K562 (cell line): ENCODE measurements around the gene IL2RG. TPM values are rescaled to one million over a fixed set of nuclear protein-coding genes. Genes with fewer than 3 reads are reported as not detected.

Source experiments
- AFF1 ChIP-seq, 2 experiments: fragments of 450-650 bp; IDR thresholded peaks; 2 replicates each; pipeline ENCODE4 v1.6.1; 2018; ENCODE audit warnings: mild to moderate bottlenecking in 2 of 2, low read depth in 1 of 2; ENCODE audit not compliant: partially characterized antibody in 2 of 2
- CBFA2T2 ChIP-seq: fragments of 450-650 bp; conservative IDR thresholded peaks from 2 replicates; pipeline ENCODE4 v1.6.1; 2017; ENCODE audit warnings: mild to moderate bottlenecking
- DPF2 ChIP-seq: fragments of 450-650 bp; IDR thresholded peaks from 2 replicates; pipeline ENCODE4 v1.6.1; 2016
- FOXK2 ChIP-seq, 2 experiments: fragments of 450-650 bp; IDR thresholded peaks in 1 of 2; conservative IDR thresholded peaks in 1 of 2; 2 replicates each; pipeline ENCODE4 v1.6.1; 2016; ENCODE audit warnings: low read depth in 2 of 2, mild to moderate bottlenecking in 1 of 2
- KDM1A ChIP-seq, 2 experiments: fragments of 450-650 bp; IDR thresholded peaks; 2 replicates each; pipeline ENCODE4 v1.6.1; 2016; ENCODE audit warnings: mild to moderate bottlenecking in 2 of 2
- KDM5B ChIP-seq: fragments of 200-600 bp; sonication (generic); IDR thresholded peaks from 2 replicates; pipeline ENCODE4 v1.6.1; 2012; ENCODE audit warnings: low read depth, mild to moderate bottlenecking, moderate library complexity, low read length, control low read depth, inconsistent platforms; ENCODE audit not compliant: insufficient replicate concordance
- RBM15 ChIP-seq: fragments of 200-400 bp; formaldehyde crosslinking; IDR thresholded peaks from 2 replicates; pipeline ENCODE4 v1.6.1; 2018; ENCODE audit warnings: mild to moderate bottlenecking, low read length, moderate library complexity; ENCODE audit not compliant: insufficient read depth
- SMARCA4 ChIP-seq: fragments of 450-650 bp; IDR thresholded peaks from 2 replicates; pipeline ENCODE4 v1.6.1; 2016
- SMARCE1 ChIP-seq: fragments of 450-650 bp; IDR thresholded peaks from 2 replicates; pipeline ENCODE4 v1.7.1; 2016; ENCODE audit warnings: mild to moderate bottlenecking
- TBP ChIP-seq: optimal IDR thresholded peaks from 2 replicates; pipeline ENCODE3; 2011; ENCODE audit warnings: low read depth, low read length, improper control_type of control experiment
- TFAM ChIP-seq: fragments of 250-450 bp; sonication (Bioruptor Pico); conservative IDR thresholded peaks from 2 replicates; pipeline ENCODE4 v1.5.0; 2021; ENCODE audit warnings: mild to moderate bottlenecking, moderate library complexity
- ZBTB7A ChIP-seq: IDR thresholded peaks from 2 replicates; pipeline ENCODE4 v1.6.1; 2011; ENCODE audit warnings: low read depth, mild to moderate bottlenecking, low read length, moderate library complexity, borderline replicate concordance; ENCODE audit not compliant: control insufficient read depth
- ZC3H11A ChIP-seq: IDR thresholded peaks from 2 replicates; pipeline ENCODE4 v1.6.1; 2012; ENCODE audit warnings: low read depth, low read length, improper control_type of control experiment
- ZFX ChIP-seq: sonication (generic); formaldehyde crosslinking; IDR thresholded peaks from 2 replicates; pipeline ENCODE4 v1.8.0; 2022; ENCODE audit warnings: mild to moderate bottlenecking, missing genetic modification reagents, moderate library complexity
- ZHX1 ChIP-seq: fragments of 150-350 bp; conservative IDR thresholded peaks from 2 replicates; pipeline ENCODE4 v1.6.1; 2014; ENCODE audit warnings: low read length
- ZNF175 ChIP-seq: fragments of 200-800 bp; sonication (Bioruptor generic); IDR thresholded peaks from 2 replicates; pipeline ENCODE4 v1.6.1; 2016; ENCODE audit warnings: low read depth, mild to moderate bottlenecking, missing genetic modification characterization, missing compliant biosample characterization
- ZNF518B ChIP-seq: fragments of 250-450 bp; sonication (Bioruptor Pico); IDR thresholded peaks from 2 replicates; pipeline ENCODE4 v1.5.0; 2021; ENCODE audit warnings: mild to moderate bottlenecking, moderate library complexity
- ZNF584 ChIP-seq: fragments of 200-800 bp; sonication (Bioruptor generic); IDR thresholded peaks from 2 replicates; pipeline ENCODE4 v1.6.1; 2016; ENCODE audit warnings: low read depth, mild to moderate bottlenecking, missing genetic modification characterization, missing compliant biosample characterization
- polyA plus RNA-seq, 8 experiments: library from polyadenylated mRNA; depleted of rRNA in 4 of 8; stranded (reverse) in 5 of 8; unstranded in 3 of 8; fragments of >200 nt; fragmentation: Nextera tagmentation in 2 of 8; fragmentation: Illumina TruSeq in 1 of 8; extraction: Ambion mirVana in 2 of 8; extraction: Trizol in 1 of 8; gene quantifications; 2 replicates each; pipeline versions ENCODE4 v1.2.1 to v1.2.3, GENCODE V29; 2011 to 2014; ENCODE audit warnings: inconsistent platforms in 1 of 8, missing spikeins in 1 of 8
- total RNA-seq, 7 experiments: library from RNA; depleted of rRNA in 6 of 7; stranded (reverse); fragments of >200 nt in 6 of 7; fragmentation: Illumina TruSeq in 2 of 7; extraction: Trizol in 2 of 7; gene quantifications; 2 replicates each; pipeline versions ENCODE4 v1.2.1 to v1.2.3, GENCODE V29; 2011 to 2021; ENCODE audit warnings: low replicate concordance in 1 of 7
- TF ChIP-seq, protein P1 (sequence below): IDR thresholded peaks from 2 replicates; pipeline ENCODE4 v1.6.1; 2011; ENCODE audit not compliant: insufficient read length; ENCODE audit errors: extremely low read depth

IL2RG gene
- total and polyA plus RNA-seq, 9 of the 15 experiments (the other 6 are each of a cell fraction or from before 2014, with no cell fraction given), result 5.5 to 55.4 (median 19.7) TPM

DNA sequence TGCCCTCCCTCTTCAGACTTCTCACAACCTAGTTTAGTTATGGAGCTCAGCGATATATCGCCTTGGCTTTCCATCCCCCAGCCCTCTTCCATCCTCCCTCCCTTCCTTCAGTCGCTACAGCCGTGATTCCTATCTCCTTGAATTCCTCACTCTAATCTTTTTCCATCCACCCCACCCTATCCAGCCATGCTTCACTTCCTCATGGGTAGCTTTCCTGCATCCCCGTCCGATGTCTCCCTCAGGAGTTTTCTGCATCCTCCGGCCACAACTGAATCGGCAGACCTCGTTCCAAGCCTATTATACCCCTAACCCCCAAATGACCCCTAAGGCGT lies 43.7 kb downstream of the IL2RG start (continued):
- no peak for TF ChIP-seq ZNF175 (CRISPR knock-in tag)
- no peak for TF ChIP-seq ZC3H11A
- TF ChIP-seq ZBTB7A, result 0 out of 2 replicates have a peak, but pooled peaks have one; percentile 28
- peak; percentile 46 to 66 for TF ChIP-seq KDM1A (IDR thresholded peaks at IDR 0.05)
- TF ChIP-seq CBFA2T2, result no peak
- no peak for TF ChIP-seq FOXK2 (conservative IDR thresholded peaks at IDR 0.05 in 1 of 2, IDR thresholded peaks at IDR 0.05 in 1 of 2; ENCODE audit: low read depth in 2 of 2)
- TF ChIP-seq TFAM, result no peak
- TF ChIP-seq AFF1 (IDR thresholded peaks at IDR 0.05; ENCODE audit: low read depth in 1 of 2, partially characterized antibody in 2 of 2), result peak in 1 of 2 experiments; percentile 45
- TF ChIP-seq KDM5B, result peak; percentile 7
- peak; percentile 30 for TF ChIP-seq TBP
- TF ChIP-seq DPF2, result peak; percentile 53
- no peak for TF ChIP-seq ZFX (CRISPR knock-in tag)
- TF ChIP-seq ZNF518B (CRISPR knock-in tag), result no peak
- TF ChIP-seq ZHX1, result no peak
- peak; percentile 78 for TF ChIP-seq SMARCE1
- no peak for TF ChIP-seq ZNF584 (CRISPR knock-in tag)
- TF ChIP-seq RBM15, result no peak
- TF ChIP-seq, protein P1, sequence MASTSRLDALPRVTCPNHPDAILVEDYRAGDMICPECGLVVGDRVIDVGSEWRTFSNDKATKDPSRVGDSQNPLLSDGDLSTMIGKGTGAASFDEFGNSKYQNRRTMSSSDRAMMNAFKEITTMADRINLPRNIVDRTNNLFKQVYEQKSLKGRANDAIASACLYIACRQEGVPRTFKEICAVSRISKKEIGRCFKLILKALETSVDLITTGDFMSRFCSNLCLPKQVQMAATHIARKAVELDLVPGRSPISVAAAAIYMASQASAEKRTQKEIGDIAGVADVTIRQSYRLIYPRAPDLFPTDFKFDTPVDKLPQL, result no peak
- TF ChIP-seq SMARCA4, result 0 out of 2 replicates have a peak, but pooled peaks have one; percentile 49
